Stimulated activated naive CD4-positive, alpha-beta T cell treated with Interleukin-2 at 50 U/mL for 16 hours (primary cell): ENCODE data around the gene AMN.

Source experiments
- DNase-seq: peaks from one replicate; lab custom pipeline; 2025; lab: John Stamatoyannopoulos, UW

Gene AMN

GRCh38 chr14:102966681-102967505 is 44.4 kb downstream of the AMN start:
- DNase-seq = no peak

GRCh38 chr14:102967506-102967795 is 45.0 kb downstream of the AMN start:
- DNase-seq = no peak

- DNase-seq = no peak
These were observed 45.8 kb downstream of the AMN start for GRCh38 chr14:102968306-102968705.

- DNase-seq = no peak
These were observed 46.8 kb downstream of the AMN start for GRCh38 chr14:102969060-102969791.

- no peak for DNase-seq
These were observed 47.4 kb downstream of the AMN start for GRCh38 chr14:102969901-102970300.

GRCh38 chr14:102970496-102970895 is 48.0 kb downstream of the AMN start:
- no peak for DNase-seq

- no peak for DNase-seq
These were observed 48.9 kb downstream of the AMN start for GRCh38 chr14:102971314-102971713.

GRCh38 chr14:102971836-102972606 is 49.6 kb downstream of the AMN start:
- DNase-seq = no peak

- no peak for DNase-seq
These were observed 51.3 kb downstream of the AMN start for GRCh38 chr14:102973706-102974285.

GRCh38 chr14:102975662-102976061 is 53.2 kb downstream of the AMN start:
- DNase-seq = no peak

GRCh38 chr14:102977475-102977874 is 55.0 kb downstream of the AMN start:
- DNase-seq = no peak

GRCh38 chr14:102979406-102979805 is 56.9 kb downstream of the AMN start:
- no peak for DNase-seq

GRCh38 chr14:102980409-102980810 is 57.9 kb downstream of the AMN start:
- DNase-seq = no peak
